GM23338 (cell line): ENCODE results near the gene CIB4. TPM values are rescaled to one million over a fixed set of nuclear protein-coding genes. Genes with fewer than 3 reads are reported as not detected.

Experiments
- ATAC-seq: fragments of 200-7000 bp; cut with Tn5 transposase; 3 replicates; pipeline ENCODE4 v1.9.1; 2020
- DNase-seq: peaks from one replicate; pipeline ENCODE4 v3.0.0-alpha.2; 2015; ENCODE audit warnings: low spot score
- H2AFZ ChIP-seq: fragments of 200-600 bp; sonication (generic); 2 replicates; pipeline ENCODE4 v1.8.0; 2016; ENCODE audit warnings: antibody characterized with exemption, mild to moderate bottlenecking, moderate library complexity
- H3F3A ChIP-seq: fragments of 200-600 bp; sonication (generic); replicated peaks from 2 replicates; pipeline ENCODE4 v1.8.0; 2017; ENCODE audit warnings: antibody characterized with exemption, mixed run types, low read depth
- H3K27ac ChIP-seq: fragments of 200-600 bp; sonication (generic); 2 replicates; pipeline ENCODE4 v1.6.1; 2016; ENCODE audit warnings: low read depth
- H3K27me3 ChIP-seq: fragments of 200-600 bp; sonication (generic); 2 replicates; pipeline ENCODE4 v1.8.0; 2016; ENCODE audit warnings: mild to moderate bottlenecking, mixed run types, moderate library complexity; ENCODE audit not compliant: insufficient read depth
- H3K36me3 ChIP-seq: fragments of 200-600 bp; sonication (generic); 2 replicates; pipeline ENCODE4 v1.8.0; 2016; ENCODE audit warnings: mild to moderate bottlenecking; ENCODE audit not compliant: insufficient read depth
- H3K4me1 ChIP-seq: fragments of 200-600 bp; sonication (generic); 2 replicates; pipeline ENCODE4 v1.8.0; 2016; ENCODE audit warnings: mild to moderate bottlenecking, moderate library complexity; ENCODE audit not compliant: insufficient read depth
- H3K4me2 ChIP-seq: fragments of 200-600 bp; sonication (generic); 2 replicates; pipeline ENCODE4 v1.7.1; 2017; ENCODE audit warnings: mixed run types
- H3K4me3 ChIP-seq: fragments of 200-600 bp; sonication (generic); 2 replicates; pipeline ENCODE4 v1.6.1; 2016; ENCODE audit warnings: mixed run types
- H3K79me2 ChIP-seq: fragments of 200-600 bp; sonication (generic); replicated peaks from 2 replicates; pipeline ENCODE4 v1.8.0; 2017; ENCODE audit warnings: mild to moderate bottlenecking; ENCODE audit not compliant: insufficient read depth
- H3K9me2 ChIP-seq: fragments of 200-600 bp; sonication (generic); 2 replicates; pipeline ENCODE4 v1.8.0; 2017; ENCODE audit not compliant: insufficient read depth
- H4K20me1 ChIP-seq: fragments of 200-600 bp; sonication (generic); replicated peaks from 2 replicates; pipeline ENCODE4 v1.8.0; 2017; ENCODE audit warnings: mild to moderate bottlenecking; ENCODE audit not compliant: insufficient read depth
- H3K27ac Mint-ChIP-seq: 2 replicates; pipeline ENCODE4 v1.8.0; 2020; ENCODE audit warnings: inconsistent platforms, mild to moderate bottlenecking, moderate library complexity, mixed read lengths
- H3K27me3 Mint-ChIP-seq: 3 replicates; pipeline ENCODE4 v1.8.0; 2022; ENCODE audit warnings: low read depth, mild to moderate bottlenecking, moderate library complexity, mixed read lengths, inconsistent platforms; ENCODE audit not compliant: insufficient read depth, poor library complexity
- H3K36me3 Mint-ChIP-seq: 3 replicates; pipeline ENCODE4 v1.8.0; 2021; ENCODE audit warnings: low read depth, mild to moderate bottlenecking, inconsistent platforms, moderate library complexity, mixed read lengths
- H3K4me1 Mint-ChIP-seq: 3 replicates; pipeline ENCODE4 v1.8.0; 2020; ENCODE audit warnings: mild to moderate bottlenecking, inconsistent platforms, mixed read lengths
- H3K4me3 Mint-ChIP-seq: 3 replicates; pipeline ENCODE4 v1.8.0; 2021; ENCODE audit warnings: moderate library complexity, mild to moderate bottlenecking, inconsistent platforms, mixed read lengths
- H3K9me3 Mint-ChIP-seq: 3 replicates; pipeline ENCODE4 v1.8.0; 2020; ENCODE audit warnings: moderate library complexity, mild to moderate bottlenecking, inconsistent platforms, mixed read lengths
- CREB1 ChIP-seq: fragments of 250-450 bp; sonication (Bioruptor Pico); IDR thresholded peaks from 2 replicates; pipeline ENCODE4 v1.5.0; 2020; ENCODE audit warnings: low read depth, mild to moderate bottlenecking, moderate library complexity
- CTCF ChIP-seq, 2 experiments: fragments of 200-600 bp in 1 of 2; sonication (generic) in 1 of 2; conservative IDR thresholded peaks; 2 replicates each; pipeline versions ENCODE4 v1.5.1 to v1.6.1; 2016 to 2017; ENCODE audit warnings: antibody characterized with exemption in 2 of 2, low read depth in 2 of 2, mild to moderate bottlenecking in 2 of 2, moderate library complexity in 1 of 2
- EZH2phosphoT487 ChIP-seq: fragments of 200-600 bp; sonication (generic); IDR thresholded peaks from one replicate; pipeline ENCODE4 v1.8.1; 2018; ENCODE audit warnings: antibody characterized with exemption; ENCODE audit not compliant: unreplicated experiment
- JUNB ChIP-seq: IDR thresholded peaks from one replicate; pipeline ENCODE4 v1.6.1; 2016; ENCODE audit warnings: antibody characterized with exemption; ENCODE audit not compliant: unreplicated experiment
- NANOG ChIP-seq: IDR thresholded peaks from 2 replicates; pipeline ENCODE4 v1.6.1; 2016; ENCODE audit warnings: antibody characterized with exemption, borderline replicate concordance
- REST ChIP-seq: IDR thresholded peaks from one replicate; pipeline ENCODE4 v1.6.1; 2018; ENCODE audit warnings: antibody characterized with exemption; ENCODE audit not compliant: unreplicated experiment
- ZNF114 ChIP-seq: fragments of 250-450 bp; sonication (Bioruptor Pico); IDR thresholded peaks from 2 replicates; pipeline ENCODE4 v1.5.0; 2020; ENCODE audit warnings: mild to moderate bottlenecking, moderate library complexity
- ZNF331 ChIP-seq: fragments of 250-450 bp; sonication (Bioruptor Pico); IDR thresholded peaks from 2 replicates; pipeline ENCODE4 v1.5.0; 2020; ENCODE audit warnings: low read depth, mild to moderate bottlenecking, moderate library complexity
- ZNF462 ChIP-seq: fragments of 250-450 bp; sonication (Bioruptor Pico); IDR thresholded peaks from 2 replicates; pipeline ENCODE4 v1.5.0; 2020; ENCODE audit warnings: mild to moderate bottlenecking, moderate library complexity
- polyA plus RNA-seq: library from polyadenylated mRNA; unstranded; fragments of >200 nt; fragmentation: Nextera tagmentation; extraction: Ambion mirVana; gene quantifications from 2 replicates; pipeline ENCODE4 v1.2.1, GENCODE V29; 2016
- total RNA-seq: library from RNA; depleted of rRNA; stranded (reverse); fragments of >200 nt; shearing (Covaris generic); gene quantifications from 2 replicates; pipeline ENCODE4 v1.2.3, GENCODE V29; 2014

CIB4 gene
- total and polyA plus RNA-seq, 2 experiments from 2014 or later: not detected

GRCh38 chr2:26612522-26613240, 28.5 kb downstream of the CIB4 start (continued):
- TF ChIP-seq ZNF462: no peak

GRCh38 chr2:26612034-26612433, 29.1 kb downstream of the CIB4 start:
- Mint-ChIP-seq H3K27me3 (peaks cover 19% of the 10 kb centered on the region), H3K9me3 (no peaks in the 10 kb centered on the region), H3K4me3 (no peak overlapping the region), H3K4me1 (peaks cover 47% of the 10 kb centered on the region), H3K27ac (no peak overlapping the region), H3K36me3 (no peaks in the 10 kb centered on the region)
- H3K4me3 ChIP-seq: no peak overlapping the region
- H3K4me1 ChIP-seq: peaks cover 6% of the 10 kb centered on the region; the same call in 1 of the 2 replicates
- no peak overlapping the region for H3K27ac ChIP-seq
- H3K79me2 ChIP-seq: no peaks in the 10 kb centered on the region
- no peak overlapping the region for H2AFZ ChIP-seq
- H4K20me1 ChIP-seq: no peaks in the 10 kb centered on the region
- no peaks in the 10 kb centered on the region for H3K27me3 ChIP-seq
- H3K36me3 ChIP-seq: no peaks in the 10 kb centered on the region
- H3K9me2 ChIP-seq: no peaks in the 10 kb centered on the region
- DNase-seq: no peak
- ATAC-seq: no peak
- no peak overlapping the region for H3K4me2 ChIP-seq
- no peaks in the 10 kb centered on the region for H3F3A ChIP-seq
- no peak for TF ChIP-seq CTCF (conservative IDR thresholded peaks at IDR 0.05; ENCODE audit: low read depth in 2 of 2)
- TF ChIP-seq NANOG: no peak
- TF ChIP-seq REST: no peak
- TF ChIP-seq EZH2phosphoT487: no peak
- TF ChIP-seq CREB1 (CRISPR knock-in tag): no peak
- TF ChIP-seq ZNF331: no peak
- no peak for TF ChIP-seq JUNB
- no peak for TF ChIP-seq ZNF114 (CRISPR knock-in tag)
